GM18868 (cell line): ENCODE measurements around the gene HOXC9.

Experiments
- ATAC-seq: cut with Tn5 transposase; IDR thresholded peaks from one replicate; pipeline ENCODE4 v1.9.1; 2021; ENCODE audit warnings: mild to moderate bottlenecking, moderate library complexity; ENCODE audit not compliant: unreplicated experiment

Gene HOXC9

GRCh38 chr12:53963005-53963404 lies 37.0 kb upstream of the HOXC9 start:
- no peak for ATAC-seq

- ATAC-seq = no peak
These were observed 36.3 kb upstream of the HOXC9 start for GRCh38 chr12:53963434-53964314.

- no peak for ATAC-seq
These were observed 35.6 kb upstream of the HOXC9 start for GRCh38 chr12:53964315-53964713.

GRCh38 chr12:53965281-53966084 lies 34.5 kb upstream of the HOXC9 start:
- ATAC-seq = no peak

GRCh38 chr12:53966085-53966384 lies 33.9 kb upstream of the HOXC9 start:
- no peak for ATAC-seq

- no peak for ATAC-seq
These were observed 33.4 kb upstream of the HOXC9 start for GRCh38 chr12:53966385-53967133.

- no peak for ATAC-seq
These were observed 32.5 kb upstream of the HOXC9 start for GRCh38 chr12:53967421-53967925.

- no peak for ATAC-seq
These were observed 31.5 kb upstream of the HOXC9 start for GRCh38 chr12:53968214-53969127.

- no peak for ATAC-seq
These were observed 30.2 kb upstream of the HOXC9 start for GRCh38 chr12:53969588-53970259.

GRCh38 chr12:53970451-53970850 lies 29.5 kb upstream of the HOXC9 start:
- no peak for ATAC-seq

GRCh38 chr12:53971129-53971528 lies 28.8 kb upstream of the HOXC9 start:
- ATAC-seq = no peak

- ATAC-seq = no peak
These were observed 28.3 kb upstream of the HOXC9 start for GRCh38 chr12:53971686-53972085.

- ATAC-seq = no peak
These were observed 27.7 kb upstream of the HOXC9 start for GRCh38 chr12:53972152-53972702.

- no peak for ATAC-seq
These were observed 27.2 kb upstream of the HOXC9 start, which contains the start of gene HOXC11 for GRCh38 chr12:53972722-53973235. TSS of gene HOXC11 (plus strand) at chr12:53973126. CDS start at chr12:53973242, 116 bp downstream.

- no peak for ATAC-seq
These were observed 26.5 kb upstream of the HOXC9 start for GRCh38 chr12:53973236-53974042.

GRCh38 chr12:53974084-53975063 lies 25.6 kb upstream of the HOXC9 start, which contains the start of gene HOTAIR:
TSS of gene HOTAIR (minus strand) at chr12:53974954.
- no peak for ATAC-seq

- ATAC-seq = no peak
These were observed 24.9 kb upstream of the HOXC9 start for GRCh38 chr12:53975064-53975471.
